Hypothalamus (tissue), 51 donors: ENCODE data around the gene ESRP2.

Experiments
- DNase-seq, 51 donors: peaks; one replicate each; lab custom pipeline; 2025; lab: John Stamatoyannopoulos, UW

ESRP2 gene

GRCh38 chr16:68227183-68227793, 8.6 kb downstream of the ESRP2 start:
- no peak for DNase-seq

DNA sequence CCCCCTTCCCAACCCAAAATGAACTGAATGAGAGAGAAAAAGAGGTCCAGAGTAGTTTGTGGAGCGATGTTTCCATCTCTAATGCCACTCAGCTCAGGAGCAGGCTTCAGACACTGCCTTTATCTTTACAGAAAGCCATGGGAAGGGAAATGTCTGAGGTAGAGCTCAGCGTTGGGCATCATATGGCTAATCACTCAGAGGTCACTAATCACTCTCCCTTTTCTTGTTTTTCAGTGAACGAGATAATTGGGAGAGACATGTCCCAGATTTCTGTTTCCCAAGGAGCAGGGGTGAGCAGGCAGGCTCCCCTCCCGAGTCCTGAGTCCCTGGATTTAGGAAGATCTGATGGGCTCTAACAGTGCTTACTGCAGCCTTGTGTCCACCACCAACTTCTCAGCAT, 9.8 kb downstream of the ESRP2 start:
- DNase-seq = no peak

DNA sequence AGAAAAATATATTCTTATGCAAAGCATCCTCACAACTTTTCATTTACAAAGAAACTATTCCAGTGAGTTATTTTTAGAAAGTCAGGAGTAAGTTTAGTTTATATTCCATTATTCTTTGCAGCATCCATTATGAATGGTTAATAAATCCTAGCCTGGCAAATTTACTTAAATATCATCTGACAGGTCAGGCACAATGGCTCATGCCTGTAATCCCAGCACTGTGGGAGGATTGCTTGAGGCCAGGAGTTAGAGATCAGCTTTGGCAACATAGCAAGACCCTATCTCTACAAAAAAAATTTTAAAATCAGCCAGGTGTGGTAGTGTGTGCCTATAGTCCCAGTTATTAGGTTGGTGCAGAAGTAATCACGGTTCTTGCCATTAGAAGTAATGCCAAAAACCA, 12.9 kb downstream of the ESRP2 start:
- no peak for DNase-seq

DNA sequence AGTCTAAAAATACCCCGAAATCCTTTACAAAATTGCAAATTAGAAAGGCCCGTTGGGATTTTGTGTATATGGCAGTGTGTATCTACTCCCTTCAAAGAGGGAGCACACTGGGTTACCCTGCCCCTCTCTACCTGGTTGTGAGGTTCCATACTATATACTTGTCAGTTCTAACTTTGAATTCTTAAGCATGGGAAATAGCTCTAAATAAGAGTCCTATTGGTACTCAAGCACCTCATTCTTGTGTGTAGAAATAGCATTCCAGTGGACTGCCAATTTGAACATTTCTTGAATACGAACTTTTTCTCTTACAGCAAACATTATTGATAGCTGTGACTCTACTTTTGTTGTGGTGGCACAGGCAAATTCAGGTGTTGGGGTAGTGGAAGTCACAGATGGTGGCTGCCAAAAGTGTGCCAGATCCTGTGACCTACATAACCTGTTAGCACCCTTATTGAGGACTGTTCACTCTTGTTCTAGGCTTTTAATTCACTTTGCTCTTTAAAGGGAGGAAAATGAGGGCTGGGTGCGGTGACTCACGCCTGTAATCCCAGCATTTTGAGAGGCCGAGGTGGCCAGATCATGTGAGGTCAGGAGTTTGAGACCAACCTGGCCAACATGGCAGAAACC, 16.1 kb downstream of the ESRP2 start:
- no peak for DNase-seq

GRCh38 chr16:68217506-68217905, 18.4 kb downstream of the ESRP2 start:
- DNase-seq = no peak

DNA sequence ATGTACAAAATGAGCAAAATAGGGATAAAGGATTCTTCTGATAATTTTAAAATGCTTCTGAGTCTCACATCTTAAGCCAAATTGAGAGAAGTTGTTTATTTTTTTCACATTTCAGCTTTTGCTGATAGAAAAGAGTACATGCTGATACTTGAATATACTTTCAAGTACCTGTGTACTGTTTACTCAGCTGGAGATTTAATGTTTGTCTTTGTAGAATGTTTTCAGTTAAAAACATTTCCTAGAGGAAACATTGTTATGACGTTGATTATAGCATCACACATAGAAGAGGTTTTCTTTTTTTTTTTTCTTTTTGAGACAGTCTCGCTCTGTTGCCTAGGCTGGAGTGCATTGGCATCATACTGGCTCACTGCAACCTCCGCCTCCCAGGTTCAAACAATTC, 19.7 kb downstream of the ESRP2 start:
- no peak for DNase-seq

GRCh38 chr16:68215302-68215701, 20.6 kb downstream of the ESRP2 start:
- no peak for DNase-seq

DNA sequence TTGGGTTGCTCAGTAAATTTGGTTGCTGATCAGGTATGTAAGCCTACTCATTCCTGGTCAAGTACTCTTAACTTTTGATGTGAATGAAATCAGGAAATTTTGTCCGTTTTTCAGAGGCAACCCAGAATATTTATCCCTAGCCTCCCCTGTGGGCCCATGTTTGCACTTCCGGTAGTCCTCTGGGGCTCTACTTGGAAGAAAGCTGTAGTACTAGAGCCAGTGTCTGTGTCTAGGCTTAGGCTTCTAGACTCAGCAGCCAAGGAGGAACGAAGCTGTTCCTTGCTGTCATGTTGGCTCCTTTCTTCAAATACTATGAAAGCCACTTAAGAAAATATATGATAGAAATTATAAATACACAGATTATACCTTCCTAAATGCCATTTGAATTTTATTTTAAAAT, 21.2 kb downstream of the ESRP2 start:
- DNase-seq = no peak

DNA sequence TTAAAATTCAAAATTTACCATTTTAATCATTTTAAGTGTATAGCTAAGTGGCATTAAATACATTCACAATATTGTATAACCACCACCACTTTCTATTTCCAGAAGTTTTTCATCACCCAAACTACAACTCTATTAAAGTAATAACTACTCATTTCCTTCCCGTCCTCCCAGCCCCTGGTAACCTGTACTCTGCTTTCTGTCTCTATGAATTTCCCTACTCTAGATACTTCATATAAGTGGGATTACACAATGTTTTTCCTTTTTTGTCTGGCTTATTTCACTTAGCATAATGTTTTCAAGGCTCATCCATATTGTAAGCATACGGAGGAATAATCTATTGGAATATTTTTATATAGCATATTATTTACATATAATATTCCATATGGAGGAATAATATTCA, 29.7 kb downstream of the ESRP2 start:
- no peak for DNase-seq

DNA sequence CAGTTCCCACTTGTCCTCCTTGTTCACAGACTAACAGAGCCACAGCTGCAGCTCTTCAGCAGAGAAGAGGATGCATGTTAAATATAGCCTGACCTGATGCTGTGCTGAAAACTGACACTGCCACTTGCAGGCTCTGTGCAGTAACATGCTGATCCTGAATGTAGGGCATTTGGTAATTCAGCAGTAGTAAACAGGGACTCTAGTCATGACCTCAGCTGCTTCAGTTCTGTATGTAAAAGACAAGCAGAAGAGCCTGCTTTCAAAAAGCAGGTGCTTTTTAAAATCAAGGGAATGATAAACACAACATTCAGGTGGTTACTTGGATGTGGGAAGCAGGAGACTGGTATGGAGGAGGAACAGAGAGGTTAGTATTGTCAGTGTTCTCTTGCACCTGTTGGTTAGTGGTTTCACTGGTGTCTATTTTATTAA, 33.8 kb downstream of the ESRP2 start:
- DNase-seq = peak in 14 of 51 donors; percentile 3 to 30 (median 10)

DNA sequence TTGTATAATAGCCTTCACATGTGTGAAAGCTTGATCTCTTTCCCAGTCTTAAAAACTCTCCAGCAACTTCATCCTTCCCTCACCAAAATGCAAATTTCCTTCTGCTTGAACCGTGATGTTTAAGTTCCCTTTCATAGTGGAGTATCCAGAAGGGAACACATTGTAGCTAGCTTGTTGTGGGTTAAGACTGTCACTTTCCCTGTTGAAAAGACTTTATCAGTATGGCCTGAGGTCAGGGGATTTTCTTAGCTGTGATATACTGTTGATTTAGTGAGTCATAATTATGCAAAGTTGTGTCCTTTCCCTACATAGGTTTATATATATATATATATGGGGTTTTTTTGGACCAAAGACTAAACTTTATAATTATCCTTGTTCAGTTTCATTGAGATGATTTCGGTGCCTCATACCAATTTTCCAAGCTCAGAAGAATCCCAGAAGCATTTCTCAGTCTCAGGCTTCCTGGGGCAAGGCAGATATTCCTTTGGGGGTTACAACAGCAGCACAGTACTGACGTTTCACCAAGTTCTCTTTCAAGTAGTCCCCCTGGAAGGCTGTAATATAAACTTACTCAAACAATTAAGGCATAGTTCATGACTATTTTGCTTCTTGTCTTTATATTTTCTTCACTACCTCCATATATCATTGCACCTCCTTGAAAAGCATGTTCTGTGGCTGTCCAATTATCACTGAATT, 35.7 kb downstream of the ESRP2 start:
- DNase-seq = no peak

- DNase-seq = no peak
Measured at GRCh38 chr16:68197250-68197649, 38.7 kb downstream of the ESRP2 start.

DNA sequence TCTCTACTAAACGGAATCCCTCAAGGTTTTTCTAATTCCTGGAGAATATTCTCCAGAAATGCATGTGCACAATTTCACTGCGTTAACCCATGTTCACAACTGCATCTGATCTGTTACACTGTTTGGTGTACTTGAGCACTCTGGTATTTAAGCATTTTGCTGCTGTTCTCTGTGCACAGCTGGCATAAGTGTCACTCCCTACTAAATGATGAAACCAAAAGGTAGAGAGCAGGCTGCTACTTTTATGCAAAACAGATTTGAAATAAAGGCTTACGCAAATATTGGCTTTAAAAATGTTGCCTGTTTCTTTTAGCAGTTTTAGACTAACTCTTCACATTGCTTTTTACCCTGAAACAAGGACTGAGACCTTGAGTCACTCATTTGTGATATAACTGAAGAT, 41.7 kb downstream of the ESRP2 start:
- no peak for DNase-seq

GRCh38 chr16:68190736-68191510, 45.0 kb downstream of the ESRP2 start:
- peak in 19 of 51 donors; percentile 2 to 37 (median 17) for DNase-seq

DNA sequence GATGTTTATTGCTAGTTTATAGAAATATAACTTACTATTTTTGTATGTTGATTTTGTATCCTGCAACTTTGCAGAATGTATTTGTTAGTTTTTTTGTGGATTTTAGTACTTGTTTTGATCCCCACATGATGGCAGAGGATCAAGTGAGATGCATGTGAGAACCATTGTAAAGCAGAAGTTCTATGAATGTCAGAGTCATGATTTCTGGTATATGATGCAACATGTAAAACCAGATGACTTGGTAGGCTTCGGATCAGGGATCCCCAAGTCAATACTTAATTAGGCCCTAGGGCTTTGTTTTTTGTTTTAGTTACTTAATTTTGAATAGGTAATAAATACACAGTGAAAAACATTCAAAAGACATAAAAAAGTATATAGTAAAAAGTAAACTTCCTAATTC, 45.8 kb downstream of the ESRP2 start:
- no peak for DNase-seq

- no peak for DNase-seq
Measured at GRCh38 chr16:68188170-68188569, 47.8 kb downstream of the ESRP2 start.

DNA sequence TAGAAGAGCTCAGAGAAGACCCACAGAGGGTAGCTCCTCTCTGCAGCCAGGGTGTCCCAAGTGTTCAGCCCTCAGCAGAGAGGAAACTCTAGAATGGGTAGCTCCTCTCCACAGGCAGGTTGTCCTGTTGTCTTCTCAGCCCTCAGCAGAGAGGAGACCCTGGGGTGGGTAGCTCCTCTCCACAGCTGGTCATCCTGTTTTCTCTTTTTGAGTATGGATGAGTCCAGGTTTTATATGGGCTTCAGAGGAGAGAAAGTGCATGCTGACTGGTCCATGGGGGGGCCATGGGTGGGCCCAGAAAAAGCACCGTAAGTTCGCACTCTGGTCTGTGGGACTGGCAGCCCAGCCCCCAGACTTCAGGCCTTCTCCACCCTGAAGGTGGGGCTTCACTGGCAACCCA, 48.4 kb downstream of the ESRP2 start:
- DNase-seq = no peak

DNA sequence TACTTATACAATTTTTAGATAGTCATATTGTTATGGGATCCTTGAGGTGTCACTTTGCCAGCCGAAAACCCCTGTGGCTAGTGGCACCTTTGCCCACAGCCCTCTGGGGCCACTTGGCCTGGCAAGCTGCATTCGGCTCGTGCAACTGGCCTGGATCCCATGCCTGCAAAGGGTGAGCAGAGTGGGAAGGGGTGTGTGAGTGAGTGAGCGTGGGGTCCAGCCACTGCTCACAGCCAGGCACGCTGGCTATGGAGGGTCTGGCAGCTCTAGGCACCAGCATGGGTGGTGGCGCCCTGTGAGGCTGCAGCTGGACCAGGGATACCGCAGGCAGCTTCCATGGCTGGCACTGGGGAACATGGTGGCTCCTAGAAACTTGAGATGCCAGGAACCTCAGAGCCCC, 49.0 kb downstream of the ESRP2 start:
- no peak for DNase-seq

- no peak for DNase-seq
Measured at GRCh38 chr16:68183046-68183445, 52.9 kb downstream of the ESRP2 start.

DNA sequence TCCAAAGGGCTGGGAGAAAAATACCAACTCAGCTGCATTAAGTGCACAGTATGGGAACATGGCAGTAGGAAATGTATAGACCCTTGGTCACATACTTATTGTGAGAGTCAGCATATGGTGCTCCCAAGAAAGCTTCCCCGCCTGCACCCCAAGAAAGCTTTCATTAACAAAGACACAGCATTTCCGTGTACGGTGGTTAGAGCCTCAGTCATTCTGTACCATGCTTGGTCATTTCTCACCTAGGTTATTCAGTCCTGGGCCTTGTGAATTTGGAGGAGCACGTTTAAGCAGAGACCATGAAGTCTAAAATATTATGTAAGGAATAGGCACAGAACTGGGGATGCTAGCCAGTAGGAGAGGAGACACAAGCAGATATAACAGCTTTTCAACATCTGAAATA, 56.1 kb downstream of the ESRP2 start:
- DNase-seq = no peak

- DNase-seq = no peak
Measured at GRCh38 chr16:68179196-68179795, 56.6 kb downstream of the ESRP2 start.
